Stimulated activated naive CD4-positive, alpha-beta T cell (primary cell): ENCODE measurements around the gene CHD5.

Experiments
- DNase-seq, 6 experiments: peaks; one replicate each; lab custom pipeline; 2025; lab: John Stamatoyannopoulos, UW

Gene CHD5

GRCh38 chr1:6134206-6134605 is 45.9 kb downstream of the CHD5 start:
- no peak for DNase-seq

- no peak for DNase-seq
These were observed 46.8 kb downstream of the CHD5 start for GRCh38 chr1:6133146-6133895.

DNA sequence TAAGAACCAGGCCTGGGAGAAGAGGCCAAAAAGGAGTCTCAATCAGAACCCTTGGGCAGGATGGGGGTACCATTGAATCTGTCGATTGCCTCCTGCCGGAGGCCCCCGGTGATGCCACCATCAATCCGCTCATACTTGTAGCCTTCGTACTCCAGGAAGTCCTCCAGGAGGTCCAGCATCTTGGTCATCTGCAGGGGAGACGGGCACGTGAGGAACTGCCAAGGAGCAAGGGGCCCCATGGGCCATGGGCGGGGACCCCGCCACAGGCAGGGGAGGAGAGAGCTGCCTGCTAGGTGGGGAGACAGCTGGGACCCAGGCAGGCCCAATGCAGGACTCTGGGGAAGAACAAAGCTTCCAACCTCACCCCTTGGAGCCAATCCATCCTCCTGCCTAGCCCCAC is 48.6 kb downstream of the CHD5 start:
- no peak for DNase-seq

DNA sequence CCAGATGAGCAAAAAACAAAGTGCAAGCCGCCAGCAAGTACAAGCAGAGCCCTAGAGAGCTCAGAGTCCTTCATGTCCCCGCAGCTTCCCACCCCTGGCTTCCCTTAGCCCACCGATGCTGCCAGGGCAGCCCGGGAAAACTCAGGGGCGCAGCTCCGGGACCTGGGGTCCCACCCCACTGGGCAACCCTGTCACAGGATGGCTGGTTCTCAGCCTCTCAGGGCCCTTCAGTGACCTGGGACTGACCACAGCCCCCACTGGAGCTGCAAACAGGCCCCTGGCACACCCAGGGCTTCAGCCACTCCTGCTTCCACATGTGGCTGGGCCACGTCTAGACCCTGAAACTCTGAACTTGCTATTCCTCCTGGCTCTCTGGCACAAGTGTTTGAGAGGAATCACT is 49.5 kb downstream of the CHD5 start:
- DNase-seq: no peak

GRCh38 chr1:6130036-6130435 is 50.1 kb downstream of the CHD5 start:
- no peak for DNase-seq

DNA sequence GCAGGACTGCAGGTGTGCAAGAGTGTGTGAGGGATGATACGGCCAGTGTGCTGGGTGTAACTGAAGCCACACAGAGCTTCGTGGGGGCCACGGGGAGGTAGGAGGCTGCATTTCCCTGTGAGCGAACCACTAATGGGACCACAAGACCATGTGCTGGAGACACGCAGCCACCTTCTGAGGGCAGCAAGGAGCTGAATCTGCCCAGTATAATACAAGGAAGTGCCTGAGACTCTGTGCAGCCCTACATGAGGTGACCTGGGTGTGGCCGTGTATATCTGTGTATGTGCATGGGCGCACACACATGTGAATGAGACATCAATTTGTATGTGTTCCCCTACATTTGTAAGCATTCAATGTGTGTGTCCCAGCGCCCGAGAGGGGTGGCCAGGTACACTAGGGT is 50.8 kb downstream of the CHD5 start:
- no peak for DNase-seq

DNA sequence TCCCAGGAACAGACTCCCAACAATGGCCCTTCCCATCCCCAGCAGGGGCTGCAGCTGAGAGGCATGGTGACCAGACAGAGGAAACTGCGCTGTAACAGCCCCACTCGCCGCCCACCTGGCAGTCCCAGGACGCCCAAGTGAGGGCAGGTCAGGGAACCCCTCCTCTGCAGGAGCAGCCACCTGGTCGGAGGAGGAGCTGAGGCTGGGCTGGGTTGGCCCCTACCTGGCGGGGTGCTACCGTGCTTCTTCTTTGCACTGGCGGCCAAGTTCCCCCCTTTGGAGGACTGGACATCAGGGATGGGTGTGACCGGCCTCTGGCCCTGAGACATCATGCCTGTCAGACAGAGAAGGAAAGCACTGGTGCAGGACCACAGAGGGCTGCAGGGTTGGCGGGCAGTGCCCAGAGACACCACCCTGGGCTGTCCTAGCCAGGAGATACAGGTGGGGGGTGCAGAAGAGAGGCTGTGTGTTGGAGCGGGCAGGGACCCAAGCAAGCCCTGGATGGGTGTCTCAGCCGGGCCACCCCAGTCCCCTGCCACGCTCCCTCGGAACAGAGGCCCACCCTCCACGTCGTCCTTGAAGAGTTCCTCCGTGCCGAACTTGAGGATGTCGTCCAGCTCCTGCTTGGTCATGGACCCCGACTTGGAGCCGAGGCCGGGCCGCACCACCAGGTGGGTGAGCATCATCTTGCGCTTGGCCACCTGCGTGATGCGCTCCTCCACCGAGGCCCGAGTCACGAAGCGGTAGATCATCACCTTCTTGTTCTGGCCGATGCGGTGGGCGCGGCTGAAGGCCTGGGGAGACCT is 51.6 kb downstream of the CHD5 start:
- no peak for DNase-seq

- peak; percentile 31 to 74 (median 69) for DNase-seq
These were observed 52.4 kb downstream of the CHD5 start for GRCh38 chr1:6127587-6128163.

DNA sequence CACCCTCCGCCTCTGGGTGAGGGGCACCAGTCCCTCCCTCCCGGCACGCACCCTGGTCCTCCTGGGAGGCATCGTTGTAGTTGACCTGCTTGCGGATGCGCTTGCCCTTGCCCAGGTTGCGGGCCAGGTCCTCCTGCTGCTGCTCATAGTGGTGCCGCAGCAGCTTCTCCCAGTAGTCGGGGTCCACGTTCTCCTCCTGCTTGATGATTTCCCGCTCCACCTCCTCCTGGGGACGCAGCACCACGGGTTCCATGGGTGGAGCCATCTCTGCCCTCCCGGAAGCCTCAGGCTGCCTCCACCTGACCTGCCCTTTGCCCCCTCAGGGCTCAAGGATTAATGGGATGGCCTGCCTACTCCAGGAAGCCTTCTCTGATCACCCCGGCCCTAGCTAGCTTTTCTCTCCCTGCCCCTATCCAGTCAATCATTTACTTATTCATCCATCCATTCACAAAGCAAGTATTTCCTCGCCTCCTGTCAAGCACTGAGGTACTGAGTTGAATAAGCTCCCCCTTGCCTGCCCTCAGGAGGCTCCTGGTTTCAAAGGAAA is 53.5 kb downstream of the CHD5 start:
- DNase-seq: no peak

DNA sequence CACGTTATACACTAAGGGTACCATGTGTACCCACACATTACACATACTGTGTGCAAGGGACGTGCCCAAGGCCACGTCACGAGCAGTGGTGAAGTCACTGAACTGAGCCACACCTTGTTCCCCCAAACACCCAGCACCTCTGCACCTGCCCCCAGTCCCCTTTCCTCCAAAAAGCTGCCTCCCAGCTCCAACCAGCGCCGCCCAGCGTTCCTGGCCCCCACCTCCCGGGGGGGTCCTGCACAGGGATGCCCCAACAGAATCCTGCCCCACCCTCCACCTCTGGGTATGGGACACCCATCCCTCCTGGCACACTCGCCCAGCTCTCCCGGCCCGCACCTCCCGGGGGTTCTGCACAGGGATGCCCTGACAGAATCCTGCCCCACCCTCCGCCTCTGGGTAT is 54.1 kb downstream of the CHD5 start:
- no peak for DNase-seq

DNA sequence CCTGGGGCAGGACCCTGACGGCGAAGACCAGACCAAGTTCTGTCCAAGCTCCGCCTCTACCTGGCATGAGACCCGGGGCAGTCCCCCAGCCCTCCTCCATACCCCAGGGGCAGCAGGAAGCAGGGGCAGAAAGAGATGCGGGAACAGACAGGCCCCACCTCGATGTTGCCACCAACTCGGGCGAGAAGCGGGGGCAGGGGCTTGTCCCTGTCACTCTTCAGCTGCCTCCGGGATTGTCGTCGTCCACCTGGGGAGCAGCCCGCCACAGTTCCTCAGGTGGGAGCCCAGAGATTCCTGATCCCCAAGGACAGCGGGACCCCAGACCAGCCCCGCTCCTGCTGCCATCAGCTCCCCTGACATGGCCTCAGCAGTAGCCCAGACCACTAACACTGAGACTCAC is 54.8 kb downstream of the CHD5 start:
- DNase-seq: no peak

- DNase-seq: no peak
These were observed 55.3 kb downstream of the CHD5 start for GRCh38 chr1:6124746-6125365.

- no peak for DNase-seq
These were observed 55.8 kb downstream of the CHD5 start for GRCh38 chr1:6124341-6124740.

GRCh38 chr1:6123816-6124215 is 56.3 kb downstream of the CHD5 start:
- DNase-seq: no peak

- DNase-seq: no peak
These were observed 57.0 kb downstream of the CHD5 start for GRCh38 chr1:6123083-6123482.

GRCh38 chr1:6121651-6122370 is 58.3 kb downstream of the CHD5 start:
- DNase-seq: no peak

- no peak for DNase-seq
These were observed 59.1 kb downstream of the CHD5 start for GRCh38 chr1:6121021-6121421.

DNA sequence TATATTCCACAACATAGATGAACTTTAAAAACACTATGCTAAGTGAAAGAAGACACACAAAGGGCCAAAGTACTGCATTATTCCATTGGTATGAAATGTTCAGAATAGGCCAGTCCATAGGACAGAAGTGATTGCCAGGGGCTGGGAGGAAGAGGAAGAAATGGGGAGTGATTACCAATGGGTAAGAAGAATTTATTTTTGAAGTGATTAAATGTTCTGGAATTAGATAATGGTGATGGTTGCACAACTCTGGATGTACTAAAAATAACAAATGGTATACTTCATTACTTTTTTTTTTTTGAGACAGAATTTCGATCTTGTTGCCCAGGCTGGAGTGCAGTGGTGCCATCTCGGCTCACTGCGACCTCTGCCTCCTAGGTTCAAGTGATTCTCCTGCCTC is 61.7 kb downstream of the CHD5 start:
- DNase-seq: no peak

DNA sequence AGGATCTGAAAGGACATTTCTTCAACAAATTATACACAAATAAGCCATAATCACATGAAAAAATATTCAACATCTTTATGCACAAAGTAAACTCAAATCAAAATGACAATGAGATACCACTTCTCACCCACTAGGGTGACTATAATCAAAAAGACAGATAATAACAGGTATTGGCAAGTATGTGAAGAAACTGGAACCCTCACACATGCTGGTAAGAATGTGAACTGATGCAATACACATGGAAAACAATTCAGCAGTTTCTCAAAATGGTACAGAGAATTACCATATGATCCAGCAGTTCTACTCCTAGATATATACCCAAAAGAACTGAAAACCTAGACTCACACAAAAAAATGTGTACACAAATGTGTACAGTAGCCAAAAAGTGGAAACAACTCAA is 62.5 kb downstream of the CHD5 start:
- DNase-seq: no peak

DNA sequence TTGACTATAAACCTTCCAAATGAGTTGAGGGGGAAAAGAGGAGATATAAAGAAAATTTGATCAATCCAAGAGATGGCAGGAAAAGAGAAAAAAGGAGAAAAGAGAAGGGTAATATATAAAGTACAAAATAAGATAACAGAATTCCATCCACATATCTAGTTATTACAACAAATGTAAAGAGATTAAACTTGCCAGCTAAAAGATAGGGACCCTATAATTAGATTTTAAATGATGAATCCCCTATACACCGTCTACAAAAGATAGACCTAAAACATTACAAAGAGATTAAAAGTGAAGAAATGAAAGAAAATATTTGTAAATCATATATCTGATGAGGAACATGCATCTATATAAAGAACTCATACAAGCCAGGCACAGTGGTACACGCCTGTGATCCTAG is 63.1 kb downstream of the CHD5 start:
- DNase-seq: no peak

DNA sequence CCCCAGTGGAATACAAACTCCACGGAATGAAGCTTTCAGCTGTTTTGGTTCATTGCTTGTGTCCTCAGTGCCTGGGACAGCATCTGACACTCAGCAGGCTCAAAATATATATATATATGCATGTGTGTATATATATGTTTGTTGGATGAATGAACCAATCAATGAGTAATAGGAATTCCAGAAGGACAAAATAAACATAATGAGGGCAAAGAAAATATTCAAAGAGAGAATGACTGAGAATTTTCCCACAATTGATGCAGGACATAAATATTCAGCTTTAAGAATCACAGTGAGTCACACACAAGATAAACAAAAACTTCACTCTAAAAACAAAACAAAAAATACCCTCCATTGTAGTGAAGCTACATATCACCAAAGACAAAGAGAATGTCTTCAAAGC is 64.0 kb downstream of the CHD5 start:
- no peak for DNase-seq

DNA sequence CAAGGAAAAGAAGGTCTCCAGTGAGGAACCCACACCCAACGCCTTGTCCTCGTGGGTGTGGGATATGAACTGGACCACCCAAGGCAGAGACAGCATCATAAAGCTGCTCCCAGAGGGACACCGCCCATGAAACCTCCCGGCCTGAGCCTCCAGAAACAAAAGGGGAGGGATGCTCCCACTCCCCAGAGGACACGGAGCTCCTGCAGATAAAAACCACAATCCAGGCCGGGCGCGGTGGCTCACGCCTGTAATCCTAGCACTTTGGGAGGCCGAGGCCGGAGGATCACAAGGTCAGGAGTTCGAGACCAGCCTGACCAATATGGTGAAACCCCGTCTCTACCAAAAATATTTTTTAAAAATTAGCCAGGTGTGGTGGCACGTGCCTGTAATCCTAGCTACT is 66.4 kb downstream of the CHD5 start:
- DNase-seq: no peak
